Sigmoid colon (tissue), 7 donors: Measurements from ENCODE around the gene INTS6. TPM values are rescaled to one million over a fixed set of nuclear protein-coding genes. Genes with fewer than 3 reads are reported as not detected.

Experiments
- DNase-seq: peaks from one replicate; pipeline ENCODE4 v3.0.0-alpha.2; 2019
- H3K27ac ChIP-seq, 4 donors: fragments of 200-600 bp; sonication (generic); one replicate each; pipeline ENCODE4 v1.5.1; 2016 to 2019; ENCODE audit warnings: mild to moderate bottlenecking in 1 of 4
- H3K27me3 ChIP-seq, 3 donors: fragments of 200-600 bp; sonication (generic); one replicate each; pipeline ENCODE4 v1.5.1; 2019; ENCODE audit warnings: mild to moderate bottlenecking in 1 of 3
- H3K36me3 ChIP-seq, 4 donors: fragments of 200-600 bp; sonication (generic); one replicate each; pipeline ENCODE4 v1.5.1; 2016 to 2019
- H3K4me1 ChIP-seq, 4 donors: fragments of 200-600 bp; sonication (generic); one replicate each; pipeline ENCODE4 v1.5.1; 2017 to 2019
- H3K4me3 ChIP-seq, 4 donors: fragments of 200-600 bp; sonication (generic); one replicate each; pipeline ENCODE4 v1.5.1; 2017 to 2019; ENCODE audit warnings: mild to moderate bottlenecking in 2 of 4, moderate library complexity in 1 of 4
- H3K9me3 ChIP-seq, 4 donors: fragments of 200-600 bp in 3 of 4; sonication (generic) in 3 of 4; one replicate each; pipeline versions ENCODE4 v1.5.1 to v1.6.1; 2013 to 2019
- CTCF ChIP-seq, 4 experiments: fragments of 450-650 bp in 3 of 4; fragments of 200-600 bp in 1 of 4; IDR thresholded peaks; one replicate each; pipeline ENCODE4 v1.5.1; 2016 to 2019; ENCODE audit warnings: antibody characterized with exemption in 4 of 4, mild to moderate bottlenecking in 3 of 4, moderate library complexity in 2 of 4
- EP300 ChIP-seq, 4 donors: sonication (generic); formaldehyde crosslinking; IDR thresholded peaks; one replicate each; pipeline ENCODE4 v1.6.1; 2017; ENCODE audit warnings: antibody characterized with exemption in 4 of 4
- POLR2A ChIP-seq, 2 donors: fragments of 450-650 bp; IDR thresholded peaks; one replicate each; pipeline ENCODE4 v1.6.1; 2016; ENCODE audit warnings: antibody characterized with exemption in 2 of 2, mild to moderate bottlenecking in 2 of 2, moderate library complexity in 2 of 2
- POLR2AphosphoS5 ChIP-seq, 4 donors: sonication (generic); formaldehyde crosslinking; IDR thresholded peaks; one replicate each; pipeline ENCODE4 v1.6.1; 2017; ENCODE audit warnings: antibody characterized with exemption in 4 of 4
- WGBS, 2 donors: extraction: QIAGEN DNeasy Blood & Tissue Kit; methylation state at CpG; one replicate each; pipeline ENCODE4 v1.1.7; 2013; 5-methylcytosine and 5-hydroxymethylcytosine counted together
- intact Hi-C: fragments of 100-400 bp; cut with DNase I; formaldehyde crosslinking; loops from one replicate; pipeline ENCODE4 v1.15.1; 2023
- polyA plus RNA-seq, 3 donors: library from polyadenylated mRNA; stranded (reverse); fragments of 200-250 nt; gene quantifications; one replicate each; pipeline ENCODE4 v1.2.3, GENCODE V29; 2013
- total RNA-seq, 4 donors: library from RNA; depleted of rRNA; stranded (reverse); fragments of >200 nt; gene quantifications; one replicate each; pipeline ENCODE4 v1.1.0, GENCODE V29; 2016
- donor health status: healthy with polysubstance abuse.
- donor health status: Bipolar disorder and iron deficiency.
- donor health status: healthy.

The INTS6 gene
- total and polyA plus RNA-seq, 7 donors: 6.7 to 43.3 (median 30.0) TPM

GRCh38 chr13:51341791-51342190, 111.0 kb downstream of the INTS6 start:
- H3K9me3 ChIP-seq: no peaks in the 10 kb centered on the region
- no peaks in the 10 kb centered on the region for H3K36me3 ChIP-seq
- H3K27me3 ChIP-seq: no peaks in the 10 kb centered on the region
- 98 to 99% methylated on average over 4 of the region's 4 CpGs for WGBS, 2 donors
- H3K27ac ChIP-seq: no peak overlapping the region
- TF ChIP-seq POLR2A (IDR thresholded peaks at IDR 0.05): no peak
- no peak for TF ChIP-seq EP300 (IDR thresholded peaks at IDR 0.05)
- TF ChIP-seq CTCF (IDR thresholded peaks at IDR 0.05): no peak
- no peak for TF ChIP-seq POLR2AphosphoS5 (IDR thresholded peaks at IDR 0.05)
- intact Hi-C loops: no loop called here
- no peak for DNase-seq
- no peak overlapping the region for H3K4me3 ChIP-seq
- H3K4me1 ChIP-seq: no peaks in the 10 kb centered on the region

- no peaks in the 10 kb centered on the region for H3K27me3 ChIP-seq
- H3K27ac ChIP-seq: no peak overlapping the region
- no peak for DNase-seq
- no peaks in the 10 kb centered on the region for H3K4me1 ChIP-seq
- intact Hi-C loops: no loop called here
- TF ChIP-seq CTCF (IDR thresholded peaks at IDR 0.05) (no peak), POLR2AphosphoS5 (IDR thresholded peaks at IDR 0.05) (no peak), POLR2A (IDR thresholded peaks at IDR 0.05) (no peak), EP300 (IDR thresholded peaks at IDR 0.05) (no peak)
- 75 to 83% methylated on average over 2 of the region's 2 CpGs for WGBS, 2 donors
- H3K4me3 ChIP-seq: no peak overlapping the region
- H3K36me3 ChIP-seq: no peaks in the 10 kb centered on the region
- H3K9me3 ChIP-seq: no peaks in the 10 kb centered on the region
Observed at GRCh38 chr13:51341232-51341631, 111.6 kb downstream of the INTS6 start.

GRCh38 chr13:51339952-51340732, 112.7 kb downstream of the INTS6 start:
- WGBS, 2 donors: 66 to 80% methylated on average over 4 of the region's 4 CpGs
- no peak for DNase-seq
- Histone ChIP-seq H3K4me3 (no peak overlapping the region), H3K27ac (no peak overlapping the region), H3K9me3 (no peaks in the 10 kb centered on the region), H3K27me3 (no peaks in the 10 kb centered on the region), H3K36me3 (no peaks in the 10 kb centered on the region), H3K4me1 (no peaks in the 10 kb centered on the region)
- TF ChIP-seq CTCF (IDR thresholded peaks at IDR 0.05) (no peak), POLR2AphosphoS5 (IDR thresholded peaks at IDR 0.05) (no peak), POLR2A (IDR thresholded peaks at IDR 0.05) (no peak), EP300 (IDR thresholded peaks at IDR 0.05) (no peak)
- intact Hi-C loops: no loop called here

- H3K4me3 ChIP-seq: no peak within 1 kb of the TSS
- H3K36me3 ChIP-seq: no peaks in the 10 kb centered on the region
- no peak within 1 kb of the TSS for H3K27ac ChIP-seq
- H3K4me1 ChIP-seq: no peaks in the 10 kb centered on the region
- H3K27me3 ChIP-seq: no peaks in the 10 kb centered on the region
- intact Hi-C loops: no loop called here
- 85 to 87% methylated on average over 11 of the region's 11 CpGs for WGBS, 2 donors
- TF ChIP-seq CTCF (IDR thresholded peaks at IDR 0.05): no peak
- TF ChIP-seq POLR2A (IDR thresholded peaks at IDR 0.05): no peak
- no peak for TF ChIP-seq POLR2AphosphoS5 (IDR thresholded peaks at IDR 0.05)
- no peak for TF ChIP-seq EP300 (IDR thresholded peaks at IDR 0.05)
- no peak for DNase-seq
- H3K9me3 ChIP-seq: no peaks in the 10 kb centered on the region
Observed at GRCh38 chr13:51339354-51339753, 113.5 kb downstream of the INTS6 start, which contains the start of gene SERPINE3. TSS of gene SERPINE3 (plus strand) at chr13:51339691. CDS start at chr13:51341092, 1,401 bp downstream.
